Ammon's horn (tissue), 1 donor: Measurements from ENCODE around the gene UNKL.
A peak's percentile ranks its signal among the peaks of the same experiment; 100 is the strongest.

Experiments used
- DNase-seq: peaks from one replicate; pipeline ENCODE4 v3.0.0-alpha.2; 2016; ENCODE audit warnings: low spot score

UNKL gene

DNA sequence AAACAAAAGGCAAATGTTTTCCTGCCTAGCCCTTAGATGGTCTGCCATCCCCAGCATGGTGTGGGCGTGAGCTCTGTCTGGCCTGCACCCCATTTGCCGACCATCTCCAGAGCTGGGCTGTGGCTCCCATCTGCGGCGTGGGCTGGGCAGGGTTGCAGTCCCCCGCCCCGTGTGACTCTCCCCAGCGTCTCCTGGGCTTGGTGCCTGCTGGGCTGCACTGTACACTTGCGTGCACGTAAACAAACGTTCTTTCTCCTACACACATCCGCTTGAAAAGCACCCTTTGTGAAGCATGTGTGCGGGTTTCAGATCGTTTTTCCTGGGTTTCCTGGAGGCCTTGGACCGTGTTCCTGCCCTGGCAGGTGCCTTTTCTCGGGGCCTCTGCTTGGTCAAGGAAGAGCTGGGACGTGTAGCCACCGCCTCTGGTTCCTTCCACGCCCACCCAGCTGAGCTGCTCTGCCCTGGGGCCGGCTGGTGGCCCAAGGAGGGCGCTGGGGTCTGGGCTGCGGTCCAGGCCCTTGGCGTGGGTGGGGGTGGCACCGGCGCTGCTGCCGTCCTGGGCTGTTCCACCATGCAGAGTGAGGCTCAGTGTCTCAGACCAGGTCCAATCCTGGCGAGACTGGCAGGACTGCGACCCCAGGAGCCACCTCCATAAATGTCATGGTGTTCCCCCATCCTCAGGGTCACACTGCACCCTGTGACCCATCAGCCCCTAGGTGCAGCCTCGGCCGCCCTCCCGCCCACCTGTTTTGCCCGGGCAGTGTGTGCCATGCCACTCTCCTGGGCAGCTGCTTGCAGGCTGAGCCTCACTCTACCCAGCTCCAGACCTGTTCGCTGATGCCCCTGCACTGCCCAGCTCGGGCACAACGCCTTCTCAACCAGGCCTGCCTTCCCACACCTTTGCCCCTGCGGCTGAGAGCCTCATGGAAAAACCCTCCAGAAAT is 90.9 kb downstream of the UNKL start:
- DNase-seq, result peak; percentile 76

- DNase-seq, result no peak
These were observed 92.1 kb downstream of the UNKL start for GRCh38 chr16:1322407-1322806.

- no peak for DNase-seq
These were observed 93.8 kb downstream of the UNKL start for GRCh38 chr16:1320658-1321240.

GRCh38 chr16:1320097-1320496 is 94.4 kb downstream of the UNKL start:
- DNase-seq, result no peak

DNA sequence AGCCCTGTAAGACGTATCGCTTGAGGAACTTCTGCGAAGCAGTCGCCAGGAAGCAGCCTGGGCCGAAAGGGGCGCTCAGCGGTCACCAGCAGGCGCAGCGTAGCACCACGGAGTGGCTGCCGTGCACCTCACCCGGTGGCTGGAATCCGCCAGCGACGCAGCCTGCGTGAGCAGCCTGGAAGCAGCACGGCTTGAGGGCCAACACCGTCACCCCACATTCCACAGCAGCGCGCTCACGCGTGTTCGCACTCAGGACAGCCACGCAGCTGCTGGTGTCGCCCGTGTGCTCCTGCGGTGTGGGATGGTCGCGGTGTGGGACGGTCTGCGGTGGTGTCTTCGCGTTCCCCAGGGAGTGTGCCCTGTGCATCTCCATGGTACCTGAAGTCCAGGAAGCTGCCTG is 95.5 kb downstream of the UNKL start:
- DNase-seq, result no peak

GRCh38 chr16:1318268-1318545 is 96.3 kb downstream of the UNKL start:
- DNase-seq, result no peak

- no peak for DNase-seq
These were observed 96.8 kb downstream of the UNKL start for GRCh38 chr16:1317479-1318267.

DNA sequence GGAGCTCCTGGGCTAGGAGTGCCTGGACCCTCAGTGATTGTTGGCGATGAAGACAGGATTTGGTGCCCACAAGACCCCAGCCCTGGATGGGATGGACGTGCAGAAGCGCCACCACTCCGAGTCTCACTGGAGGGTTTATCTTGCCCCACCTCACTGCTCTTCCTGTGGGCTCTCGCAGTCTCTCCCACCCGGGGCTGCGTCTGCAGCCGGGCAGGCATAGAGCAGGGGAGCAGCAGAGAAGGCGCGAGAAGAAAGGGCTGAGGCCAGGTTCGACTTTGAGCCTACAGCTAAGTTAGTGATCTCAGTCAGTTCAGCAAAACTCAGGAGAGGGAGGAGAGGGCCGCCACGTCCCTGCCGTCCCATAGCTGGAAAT is 98.5 kb downstream of the UNKL start:
- DNase-seq, result no peak

DNA sequence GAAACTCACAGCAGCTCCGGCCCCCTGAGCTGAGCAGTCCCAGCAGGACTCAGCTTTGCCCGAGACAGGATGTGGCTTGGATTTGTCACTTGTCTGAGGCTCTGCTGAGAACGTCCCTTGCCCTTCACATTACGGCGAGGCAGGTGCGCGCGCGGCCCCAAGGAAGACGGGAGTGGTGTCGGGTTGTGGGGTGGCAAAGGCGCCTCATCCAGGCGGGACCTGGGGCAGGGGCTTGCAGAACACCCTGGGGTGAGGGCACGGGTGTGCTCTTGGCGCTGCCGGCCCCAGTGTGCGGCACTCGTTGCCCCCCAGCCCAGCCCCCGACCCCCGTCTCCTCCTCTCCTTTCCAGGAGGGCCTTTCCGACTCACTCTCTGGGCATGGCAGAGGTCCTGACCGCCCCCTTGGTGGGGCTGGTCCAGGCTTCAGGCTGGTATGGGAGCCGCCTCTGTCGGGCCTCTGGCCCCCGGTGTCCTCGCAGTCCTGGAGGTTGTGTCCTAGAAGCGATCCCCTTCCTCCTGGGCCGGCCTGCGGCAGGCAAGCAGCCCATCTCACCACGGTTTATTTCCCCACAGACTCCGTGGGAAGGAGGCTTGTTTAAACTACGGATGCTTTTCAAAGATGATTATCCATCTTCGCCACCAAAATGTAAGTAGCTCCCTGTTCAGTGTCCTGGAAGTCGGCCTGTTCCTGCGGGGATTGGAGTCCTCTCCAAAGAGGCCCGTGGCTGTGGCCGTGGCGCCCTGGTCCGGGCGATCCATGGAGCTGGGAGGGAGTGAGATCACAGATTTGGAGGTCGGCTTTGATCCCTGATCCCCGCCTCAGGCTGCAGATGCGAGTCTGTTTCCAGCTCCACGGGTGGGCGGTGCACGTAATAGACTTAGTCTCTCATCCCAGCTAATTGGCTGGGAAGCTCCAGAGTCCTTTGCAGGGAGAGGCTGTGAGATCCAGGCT is 99.1 kb downstream of the UNKL start:
- DNase-seq, result no peak

DNA sequence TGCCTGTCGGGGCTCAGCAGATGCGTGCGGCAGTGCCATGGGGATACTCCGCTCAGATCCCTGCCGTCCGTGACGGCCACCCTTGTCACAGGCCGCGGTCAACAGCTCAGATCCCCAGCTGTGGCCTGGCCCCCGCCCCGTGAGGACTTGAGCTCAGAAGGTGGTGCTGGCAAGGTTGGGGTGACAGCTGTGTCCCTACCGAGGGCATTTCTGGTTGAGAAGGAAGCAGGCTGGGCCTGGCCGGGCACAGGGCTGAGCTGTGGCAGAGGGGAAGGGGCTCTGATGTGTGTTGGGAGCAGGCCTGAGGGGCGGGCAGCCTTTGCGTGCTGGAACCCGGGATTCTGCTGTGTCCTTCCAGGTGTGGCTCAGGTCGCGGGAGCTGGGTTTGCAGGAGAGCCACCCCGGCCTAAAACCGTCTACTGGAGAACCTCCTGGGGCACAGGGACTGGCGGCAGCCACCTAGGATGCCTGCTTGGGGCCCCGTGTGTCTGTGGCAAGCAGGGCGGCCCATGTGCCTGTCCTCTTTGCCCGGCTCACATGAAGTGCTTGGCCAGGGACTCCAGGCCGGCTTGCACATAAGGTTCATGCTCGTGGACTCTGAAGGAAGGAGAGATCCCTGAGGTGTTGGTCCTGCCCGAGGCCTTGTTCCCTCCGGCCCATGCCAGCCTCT is 100.0 kb downstream of the UNKL start:
- no peak for DNase-seq

DNA sequence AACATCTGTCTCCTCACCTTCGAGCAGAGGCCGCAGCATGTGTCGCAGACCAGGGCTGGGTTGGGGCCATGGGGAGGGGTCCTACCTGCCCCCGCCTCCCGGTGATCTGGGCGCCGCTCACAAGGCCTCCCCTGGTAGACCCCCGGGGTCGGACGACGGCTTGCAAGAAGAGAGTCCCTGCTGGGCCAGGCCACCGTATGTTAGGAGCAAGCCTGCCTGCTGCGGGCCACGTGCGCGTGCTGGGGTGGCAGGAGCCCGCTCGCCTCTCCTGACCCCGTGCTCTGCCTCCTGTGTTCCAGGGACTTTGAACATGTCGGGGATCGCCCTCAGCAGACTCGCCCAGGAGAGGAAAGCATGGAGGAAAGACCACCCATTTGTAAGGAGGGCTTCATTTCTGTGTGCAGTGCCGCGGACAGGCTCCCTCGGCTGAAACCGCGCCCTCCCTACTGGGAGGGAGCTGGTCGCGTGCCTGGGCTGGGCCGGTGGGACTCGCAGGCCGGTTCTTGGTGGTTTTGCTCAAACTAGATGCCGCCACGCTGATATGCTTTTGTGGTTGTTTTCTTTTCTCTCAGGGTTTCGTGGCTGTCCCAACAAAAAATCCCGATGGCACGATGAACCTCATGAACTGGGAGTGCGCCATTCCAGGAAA is 100.7 kb downstream of the UNKL start:
- no peak for DNase-seq
